Retinal pigment epithelial cell (primary cell): ENCODE results near the gene NRP2.

Experiments
- DNase-seq: peaks from one replicate; pipeline ENCODE4 v3.0.0-alpha.2; 2010; ENCODE audit warnings: low read depth
- H3K4me3 ChIP-seq: 2 replicates; pipeline ENCODE4 v1.5.1; 2011; ENCODE audit warnings: mild to moderate bottlenecking, low read length, control low read depth, moderate library complexity
- TF ChIP-seq, protein P1 (sequence below): conservative IDR thresholded peaks from 2 replicates; pipeline ENCODE4 v1.5.1; 2011; ENCODE audit warnings: low read depth, low read length, control low read depth, inconsistent platforms

NRP2 gene

DNA sequence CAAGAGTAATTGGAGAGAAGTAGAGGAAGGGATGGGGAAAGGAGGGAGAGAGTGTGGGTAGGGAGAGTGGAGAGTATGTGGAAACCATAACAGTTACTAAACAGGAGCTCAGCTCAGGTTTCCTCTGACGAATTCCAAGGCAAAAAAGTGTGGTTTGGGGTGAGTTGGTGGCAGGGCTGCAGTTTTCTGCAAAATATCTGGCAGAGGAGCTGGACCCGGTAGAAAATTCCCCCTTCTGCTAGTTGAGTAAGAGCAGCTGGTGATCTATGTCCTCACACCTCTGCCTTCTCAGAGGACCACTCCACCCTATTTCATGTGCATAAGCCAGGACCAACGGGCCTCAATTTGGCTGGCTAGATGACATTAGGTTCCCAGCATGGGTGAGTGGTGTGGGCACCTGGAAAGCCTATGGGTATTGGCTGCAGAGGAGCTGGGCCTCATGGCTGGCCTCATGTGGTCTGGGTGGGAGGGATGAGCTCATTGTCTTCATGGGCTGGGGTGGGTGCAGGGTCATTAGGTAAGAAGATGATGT is 13.2 kb downstream of the NRP2 start:
- DNase-seq, result no peak
- no peak overlapping the region for H3K4me3 ChIP-seq
- TF ChIP-seq, protein P1, sequence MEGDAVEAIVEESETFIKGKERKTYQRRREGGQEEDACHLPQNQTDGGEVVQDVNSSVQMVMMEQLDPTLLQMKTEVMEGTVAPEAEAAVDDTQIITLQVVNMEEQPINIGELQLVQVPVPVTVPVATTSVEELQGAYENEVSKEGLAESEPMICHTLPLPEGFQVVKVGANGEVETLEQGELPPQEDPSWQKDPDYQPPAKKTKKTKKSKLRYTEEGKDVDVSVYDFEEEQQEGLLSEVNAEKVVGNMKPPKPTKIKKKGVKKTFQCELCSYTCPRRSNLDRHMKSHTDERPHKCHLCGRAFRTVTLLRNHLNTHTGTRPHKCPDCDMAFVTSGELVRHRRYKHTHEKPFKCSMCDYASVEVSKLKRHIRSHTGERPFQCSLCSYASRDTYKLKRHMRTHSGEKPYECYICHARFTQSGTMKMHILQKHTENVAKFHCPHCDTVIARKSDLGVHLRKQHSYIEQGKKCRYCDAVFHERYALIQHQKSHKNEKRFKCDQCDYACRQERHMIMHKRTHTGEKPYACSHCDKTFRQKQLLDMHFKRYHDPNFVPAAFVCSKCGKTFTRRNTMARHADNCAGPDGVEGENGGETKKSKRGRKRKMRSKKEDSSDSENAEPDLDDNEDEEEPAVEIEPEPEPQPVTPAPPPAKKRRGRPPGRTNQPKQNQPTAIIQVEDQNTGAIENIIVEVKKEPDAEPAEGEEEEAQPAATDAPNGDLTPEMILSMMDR, result no peak

DNA sequence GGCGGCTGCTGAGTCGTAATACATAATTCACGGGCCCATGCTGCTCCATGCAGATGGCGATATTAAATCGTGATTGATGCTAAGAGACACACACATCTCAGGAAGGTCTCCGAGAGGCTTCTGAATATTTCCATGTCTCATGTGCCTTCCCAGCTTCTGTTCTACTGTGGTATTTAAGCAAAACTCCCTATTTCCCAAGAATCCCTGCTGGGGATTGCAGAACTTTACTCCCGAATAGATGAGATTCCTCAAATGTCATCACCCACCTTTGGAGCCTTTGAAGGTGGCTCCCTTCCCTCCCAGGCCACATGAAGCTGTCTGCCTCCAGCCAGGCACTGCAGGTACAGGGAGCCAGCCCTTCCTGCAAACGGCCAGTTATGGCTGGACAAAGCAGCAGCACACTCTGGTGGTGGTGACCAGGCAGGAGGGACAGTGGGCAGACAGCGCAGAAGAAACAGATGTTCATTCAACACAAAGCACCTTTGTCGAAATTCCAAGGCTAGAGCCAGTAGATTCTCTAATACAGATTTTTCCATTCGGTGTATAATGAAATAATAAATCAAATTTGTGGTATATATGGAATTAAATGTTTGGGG is 14.1 kb downstream of the NRP2 start:
- TF ChIP-seq, protein P1, result peak; percentile 55
- no peak for DNase-seq
- H3K4me3 ChIP-seq, result no peak overlapping the region

DNA sequence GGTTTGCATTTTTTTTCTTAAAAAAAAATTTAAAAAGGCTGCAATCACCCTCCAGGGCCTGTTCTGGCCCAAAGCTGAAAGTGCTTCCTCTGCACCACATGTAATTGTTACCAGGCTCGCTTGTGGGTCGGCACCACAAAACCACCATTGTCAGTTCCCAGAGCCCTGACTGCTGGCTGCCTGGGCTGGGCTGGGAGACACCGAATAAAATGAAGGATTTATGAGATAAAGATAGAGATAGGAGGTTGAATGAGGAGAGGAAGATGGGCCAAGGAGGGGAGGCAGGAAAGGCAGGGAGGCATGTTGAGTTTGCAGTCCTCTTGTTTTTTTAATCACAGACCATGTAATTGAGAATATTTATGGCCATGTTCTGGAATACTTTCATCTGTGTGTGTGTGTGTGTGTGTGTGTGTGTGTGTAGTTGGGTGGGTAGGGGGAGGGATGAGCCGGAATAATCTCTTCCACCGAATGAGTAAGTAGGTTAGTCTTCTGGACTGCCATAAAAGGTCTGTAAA is 14.7 kb downstream of the NRP2 start:
- H3K4me3 ChIP-seq, result no peak overlapping the region
- TF ChIP-seq, protein P1, result no peak
- DNase-seq, result no peak

DNA sequence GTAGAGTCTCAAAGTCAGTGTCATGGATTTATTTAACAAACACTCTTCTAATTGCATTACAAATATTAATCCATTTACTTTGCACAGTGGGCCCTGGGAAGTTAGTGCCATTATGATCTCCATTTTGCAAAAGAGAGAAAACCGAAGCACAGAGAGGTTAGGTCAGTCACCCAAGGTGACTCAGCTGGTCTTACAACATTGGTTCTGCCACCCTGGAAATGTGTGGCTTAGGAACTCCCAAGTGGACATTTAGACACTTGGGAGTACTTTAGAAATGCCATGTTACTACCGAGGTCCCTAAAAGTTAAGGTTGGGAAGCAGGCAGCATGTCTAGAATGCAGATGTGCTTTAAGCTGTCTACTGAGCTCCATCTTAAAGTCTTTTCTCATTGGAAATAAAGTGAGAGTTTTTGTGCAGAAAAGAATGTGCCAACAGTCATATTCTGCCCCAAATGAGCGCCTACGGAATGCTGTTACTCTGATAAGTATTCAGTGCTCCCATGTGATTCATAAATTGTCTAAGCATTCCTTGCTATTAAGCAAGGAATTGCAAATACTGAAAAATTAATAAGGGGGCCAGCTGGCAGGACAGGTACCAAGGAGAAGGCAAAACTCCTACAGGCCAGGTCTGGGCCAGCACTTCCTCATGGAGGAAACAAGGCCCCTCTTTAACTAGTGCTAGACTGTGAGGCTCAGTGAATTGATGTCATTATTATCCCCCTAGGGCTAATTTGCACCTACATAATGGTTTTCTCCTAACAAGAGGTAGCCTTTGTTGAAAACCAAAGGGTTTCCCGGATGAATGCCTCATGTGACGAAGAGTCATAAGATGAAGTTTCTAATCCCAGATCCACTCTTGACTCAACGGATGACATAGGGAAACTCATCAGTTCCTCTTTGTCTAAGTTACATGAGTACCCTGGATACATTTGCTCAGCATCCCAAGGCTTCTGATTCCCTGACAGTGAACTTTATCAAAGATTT is 16.3 kb downstream of the NRP2 start:
- no peak overlapping the region for H3K4me3 ChIP-seq
- TF ChIP-seq, protein P1, result no peak
- no peak for DNase-seq

DNA sequence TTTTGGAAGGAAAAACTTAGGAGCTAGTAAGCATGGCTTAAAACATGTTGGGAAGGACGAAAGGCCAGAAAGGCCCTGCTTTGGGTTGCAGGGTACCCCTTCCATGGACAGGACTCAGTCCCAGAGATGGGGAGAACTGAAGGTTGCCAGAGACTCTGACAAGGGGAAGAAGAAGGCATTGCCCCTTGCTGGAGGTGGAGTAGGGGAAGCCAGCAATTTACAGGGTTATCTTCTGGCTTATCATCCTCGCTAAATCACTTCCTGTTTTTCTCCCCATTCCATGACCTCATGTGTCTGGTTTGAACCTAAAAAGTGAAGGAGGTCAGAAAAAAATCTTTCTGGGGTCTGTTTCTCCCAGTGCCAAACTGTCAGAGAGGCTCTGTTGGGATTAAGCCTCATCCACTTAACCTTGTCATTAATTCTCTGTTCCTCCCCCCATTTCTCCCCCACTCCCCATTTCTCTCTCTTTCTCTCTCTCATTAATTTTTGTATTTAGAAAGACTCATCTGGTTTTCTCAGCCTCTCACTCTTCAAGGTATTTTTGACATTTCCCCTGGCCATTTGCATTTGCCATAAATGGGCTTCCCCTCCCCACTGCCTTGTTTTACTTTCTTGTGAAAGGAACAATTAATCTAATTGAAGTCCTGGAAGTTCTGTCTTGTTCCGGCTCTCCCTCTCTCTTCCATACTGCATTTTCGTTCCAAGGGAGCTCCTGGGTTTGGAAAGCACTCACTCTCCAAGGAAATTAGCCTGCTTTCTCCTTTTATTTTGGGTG is 17.4 kb downstream of the NRP2 start:
- no peak overlapping the region for H3K4me3 ChIP-seq
- DNase-seq, result no peak
- TF ChIP-seq, protein P1, result no peak

DNA sequence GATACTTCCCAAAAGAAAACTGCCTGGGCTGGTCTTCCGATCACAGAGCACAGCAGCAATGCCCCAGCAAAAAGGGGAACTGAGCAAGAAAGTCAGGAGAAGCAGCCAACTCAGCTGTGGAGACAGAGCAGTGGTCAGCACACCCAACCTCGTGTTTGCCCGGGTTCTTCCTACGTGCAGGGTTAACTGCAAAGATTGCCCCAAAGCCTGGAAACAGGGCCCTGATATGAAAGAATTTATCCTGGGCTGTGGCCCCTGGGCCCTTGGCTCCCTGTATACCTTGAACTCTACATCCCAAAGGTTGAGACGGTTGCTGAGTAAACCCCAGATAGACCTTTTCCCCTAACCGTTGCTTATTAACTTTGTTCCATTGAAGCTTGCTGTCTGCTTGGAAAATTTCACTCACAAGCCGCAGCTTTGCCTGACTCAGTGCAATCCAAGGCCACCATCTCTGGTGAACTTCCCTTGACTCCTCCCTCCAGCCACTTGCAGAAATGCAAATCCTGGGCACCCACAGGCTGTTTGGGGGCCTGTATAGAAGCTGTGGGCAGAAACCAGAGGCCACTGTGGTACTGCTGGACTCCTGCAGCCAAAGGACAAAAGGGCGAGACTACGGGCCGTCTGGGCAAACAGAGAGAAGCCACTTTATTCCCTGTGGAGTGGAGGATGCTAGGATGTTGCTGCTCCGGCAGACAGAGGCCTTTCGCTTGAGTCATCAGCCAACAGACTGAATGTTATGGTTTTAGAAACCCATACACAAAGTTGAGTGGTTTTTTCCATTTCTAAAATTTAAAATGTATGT is 18.2 kb downstream of the NRP2 start:
- H3K4me3 ChIP-seq, result no peak overlapping the region
- peak; percentile 72 for DNase-seq
- TF ChIP-seq, protein P1, result no peak
